GM10266 (cell line): ENCODE data around the gene UNC50.

Source experiments
- DNase-seq: peaks from one replicate; pipeline ENCODE4 v3.0.0; 2012; ENCODE audit errors: extremely low spot score
- TF ChIP-seq, protein P1 (sequence below): IDR thresholded peaks from 2 replicates; pipeline ENCODE4 v1.5.1; 2012; ENCODE audit warnings: mild to moderate bottlenecking, low read depth; ENCODE audit not compliant: control insufficient read depth, insufficient read depth; ENCODE audit errors: missing control alignments

UNC50 gene

DNA sequence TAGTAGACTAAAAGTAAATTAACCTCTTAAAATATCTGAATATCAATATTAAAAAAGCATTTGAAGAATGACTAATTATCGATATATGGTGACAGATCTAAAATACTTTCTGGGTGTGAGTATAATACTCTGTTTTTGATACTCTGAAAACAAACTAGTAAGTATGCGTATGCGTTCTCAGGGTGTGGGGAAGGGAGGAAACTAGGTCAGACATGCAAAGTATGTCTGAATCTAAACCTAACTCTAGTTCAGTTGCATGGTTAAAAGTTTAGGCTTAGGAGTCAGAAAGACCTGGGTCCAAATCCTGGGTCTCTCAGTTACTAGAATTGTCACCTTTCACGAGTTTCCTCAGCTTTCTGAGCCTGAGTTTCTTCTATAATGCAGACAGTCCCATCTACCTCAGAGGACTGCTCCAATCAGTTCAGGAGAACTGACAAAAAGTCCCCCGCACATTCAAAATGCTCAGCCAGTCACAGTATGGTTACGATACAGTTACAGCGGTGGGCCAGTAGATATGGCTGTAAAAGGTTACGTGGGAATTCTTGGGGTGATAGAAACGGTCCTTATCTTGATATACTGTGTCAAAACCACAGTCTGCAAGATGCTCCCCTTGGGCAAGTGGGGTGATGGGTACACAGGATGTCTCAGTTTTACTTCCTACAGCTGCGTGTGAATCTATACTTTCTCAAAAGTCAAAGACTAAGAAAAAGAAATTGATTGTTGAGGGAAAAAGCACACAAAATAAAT lies 29.2 kb downstream of the UNC50 start:
- DNase-seq: peak; percentile 40

DNA sequence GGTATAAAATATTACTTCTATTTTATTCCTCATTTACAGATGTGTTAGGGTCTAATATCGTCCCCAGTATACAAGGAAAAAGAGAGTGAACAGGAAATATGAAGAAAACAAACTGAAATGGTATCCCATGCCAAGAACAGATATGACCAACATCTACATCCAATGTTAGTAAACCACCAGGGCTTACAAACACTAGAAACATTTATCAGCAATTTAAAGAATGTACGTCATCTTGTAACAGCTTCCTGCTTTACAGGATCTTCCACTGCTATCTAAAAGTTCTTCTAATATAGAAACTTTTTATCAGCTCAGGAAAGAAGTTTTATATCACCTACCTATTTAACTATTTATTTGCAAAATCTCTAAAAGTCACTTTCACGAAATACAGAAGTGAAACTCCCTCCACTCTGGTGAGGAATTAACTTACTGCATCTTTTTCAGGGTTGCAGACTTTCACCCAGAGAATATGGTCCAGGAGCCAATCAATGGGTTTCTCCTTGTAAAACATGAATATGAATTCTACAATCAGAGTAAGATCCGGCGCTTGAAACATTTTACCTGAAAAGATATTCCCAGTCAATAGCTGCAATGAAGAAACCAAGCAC lies 35.2 kb downstream of the UNC50 start:
- DNase-seq: no peak
- TF ChIP-seq, protein P1, sequence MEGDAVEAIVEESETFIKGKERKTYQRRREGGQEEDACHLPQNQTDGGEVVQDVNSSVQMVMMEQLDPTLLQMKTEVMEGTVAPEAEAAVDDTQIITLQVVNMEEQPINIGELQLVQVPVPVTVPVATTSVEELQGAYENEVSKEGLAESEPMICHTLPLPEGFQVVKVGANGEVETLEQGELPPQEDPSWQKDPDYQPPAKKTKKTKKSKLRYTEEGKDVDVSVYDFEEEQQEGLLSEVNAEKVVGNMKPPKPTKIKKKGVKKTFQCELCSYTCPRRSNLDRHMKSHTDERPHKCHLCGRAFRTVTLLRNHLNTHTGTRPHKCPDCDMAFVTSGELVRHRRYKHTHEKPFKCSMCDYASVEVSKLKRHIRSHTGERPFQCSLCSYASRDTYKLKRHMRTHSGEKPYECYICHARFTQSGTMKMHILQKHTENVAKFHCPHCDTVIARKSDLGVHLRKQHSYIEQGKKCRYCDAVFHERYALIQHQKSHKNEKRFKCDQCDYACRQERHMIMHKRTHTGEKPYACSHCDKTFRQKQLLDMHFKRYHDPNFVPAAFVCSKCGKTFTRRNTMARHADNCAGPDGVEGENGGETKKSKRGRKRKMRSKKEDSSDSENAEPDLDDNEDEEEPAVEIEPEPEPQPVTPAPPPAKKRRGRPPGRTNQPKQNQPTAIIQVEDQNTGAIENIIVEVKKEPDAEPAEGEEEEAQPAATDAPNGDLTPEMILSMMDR: no peak

More for the DNA sequence above, 29.2 kb downstream of the UNC50 start:
- TF ChIP-seq, protein P1: no peak

DNA sequence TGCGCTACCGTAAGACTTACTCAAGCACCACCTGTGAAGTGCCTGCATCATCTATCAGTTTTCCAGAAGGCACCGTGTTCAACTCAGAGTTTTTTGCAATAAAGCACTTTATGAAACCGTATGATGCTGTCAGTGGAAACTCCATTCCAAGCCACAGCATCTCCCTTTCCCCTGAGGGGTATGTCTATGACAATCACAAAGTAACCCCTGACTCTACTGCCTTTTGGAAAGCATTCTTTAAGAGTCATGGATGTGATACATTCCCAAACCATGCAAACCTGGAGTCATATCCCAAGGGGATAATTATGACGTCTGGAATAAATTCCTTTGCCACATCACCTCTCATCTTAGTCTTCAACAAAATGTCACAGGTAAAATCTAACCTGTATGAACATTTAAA lies 39.2 kb downstream of the UNC50 start:
- no peak for DNase-seq
- TF ChIP-seq, protein P1: no peak

DNA sequence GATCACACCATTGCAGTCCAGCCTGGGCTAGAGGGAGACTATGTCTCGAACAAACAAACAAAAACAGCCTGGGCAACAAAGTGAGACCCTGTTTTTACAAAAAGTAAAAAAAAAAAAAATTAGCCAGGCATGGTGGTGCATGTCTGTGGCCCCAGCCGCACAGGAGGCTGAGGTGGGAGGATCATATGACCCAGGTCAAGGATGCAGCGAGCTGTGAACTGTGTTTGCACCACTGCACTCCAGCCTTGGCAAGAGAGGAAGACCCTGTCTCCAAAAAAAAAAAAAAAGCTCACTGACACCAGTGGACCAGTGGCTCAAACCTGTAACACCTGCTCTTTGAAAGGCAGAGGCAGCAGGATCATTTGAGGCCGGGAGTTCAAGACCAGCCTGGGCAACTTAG lies 40.1 kb downstream of the UNC50 start:
- DNase-seq: no peak
- TF ChIP-seq, protein P1: no peak

DNA sequence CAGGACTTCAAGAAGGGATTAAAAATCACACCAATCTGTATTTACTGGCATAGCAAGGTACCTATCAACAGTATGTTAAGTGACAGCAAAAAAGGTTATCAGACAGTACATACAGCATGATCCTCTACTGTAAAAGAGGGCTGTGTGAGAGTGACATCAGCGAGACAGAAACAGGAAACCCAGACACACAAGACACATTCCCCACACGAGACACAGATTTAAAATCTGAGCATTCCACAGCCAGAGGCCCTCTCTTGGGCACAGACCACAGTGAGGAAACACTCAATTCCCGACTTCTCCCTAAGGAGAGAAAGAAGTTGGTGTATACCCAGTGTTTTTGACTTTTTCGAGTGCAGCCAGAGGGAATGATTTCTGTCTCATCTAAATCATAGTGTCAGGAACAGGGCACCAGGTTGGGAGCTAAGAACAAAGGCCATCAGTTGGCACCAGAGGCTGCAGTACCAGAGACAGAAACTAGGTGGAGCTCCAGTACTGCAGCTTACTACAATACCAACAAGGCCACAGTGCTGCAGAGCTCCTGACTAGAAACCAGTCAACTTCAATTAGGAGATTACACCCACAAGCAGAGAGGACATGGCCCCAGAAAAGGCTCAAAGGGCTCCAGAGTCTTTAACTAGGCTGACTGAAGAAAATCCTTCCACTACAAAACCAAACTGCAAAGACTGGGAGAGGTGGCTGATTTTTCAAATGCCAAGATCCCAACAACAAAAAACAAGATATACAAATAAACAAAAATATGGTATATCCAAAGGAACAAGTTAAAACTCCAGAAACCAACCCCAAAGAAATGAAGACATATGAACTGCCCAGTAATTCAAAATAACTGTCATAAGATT lies 41.0 kb downstream of the UNC50 start:
- TF ChIP-seq, protein P1: peak; percentile 94
- peak; percentile 48 for DNase-seq

DNA sequence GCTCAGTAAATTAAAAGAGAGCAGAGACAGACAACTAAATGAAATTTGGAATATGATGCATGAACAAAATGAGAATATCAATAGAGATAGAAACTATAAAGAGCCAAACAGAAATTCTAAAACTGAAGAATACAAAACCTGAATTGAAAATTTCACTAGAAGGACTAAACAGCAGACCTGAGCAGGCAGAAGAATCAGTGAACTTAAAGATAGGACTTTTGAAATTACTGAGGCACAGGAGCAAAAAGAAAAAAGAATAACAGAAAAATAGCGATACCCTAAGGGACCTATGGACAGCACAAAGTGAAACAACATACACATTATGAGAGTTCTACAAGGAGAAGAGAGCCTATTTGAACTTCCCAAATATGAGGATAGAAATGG lies 41.6 kb downstream of the UNC50 start:
- DNase-seq: no peak
- TF ChIP-seq, protein P1: no peak
